Neuron (in vitro differentiated cells): ENCODE measurements around the gene SNTA1.
A peak's percentile ranks its signal among the peaks of the same experiment; 100 is the strongest.
"Not testable (repeated sequence)": the region's sequence is repeated elsewhere in the genome, so short reads cannot be mapped to it uniquely, and the experiment has no call there.

Experiments used
- H2AFZ ChIP-seq: one replicate; pipeline ENCODE4 v1.6.1; 2013; ENCODE audit warnings: low read depth, mild to moderate bottlenecking, inconsistent platforms, low read length, moderate library complexity
- H3K27me3 ChIP-seq: one replicate; pipeline ENCODE4 v1.6.1; 2013; ENCODE audit warnings: low read length; ENCODE audit not compliant: insufficient read depth
- H3K36me3 ChIP-seq: one replicate; pipeline ENCODE4 v1.6.1; 2013; ENCODE audit warnings: low read length; ENCODE audit not compliant: insufficient read depth
- H3K4me1 ChIP-seq: one replicate; pipeline ENCODE4 v1.6.1; 2013; ENCODE audit warnings: low read length; ENCODE audit not compliant: insufficient read depth
- H3K4me3 ChIP-seq: 2 replicates; pipeline ENCODE4 v1.5.1; 2013; ENCODE audit warnings: mild to moderate bottlenecking, low read length, moderate library complexity
- H3K9me3 ChIP-seq: one replicate; pipeline ENCODE4 v1.6.1; 2013; ENCODE audit warnings: low read length

SNTA1 gene

DNA sequence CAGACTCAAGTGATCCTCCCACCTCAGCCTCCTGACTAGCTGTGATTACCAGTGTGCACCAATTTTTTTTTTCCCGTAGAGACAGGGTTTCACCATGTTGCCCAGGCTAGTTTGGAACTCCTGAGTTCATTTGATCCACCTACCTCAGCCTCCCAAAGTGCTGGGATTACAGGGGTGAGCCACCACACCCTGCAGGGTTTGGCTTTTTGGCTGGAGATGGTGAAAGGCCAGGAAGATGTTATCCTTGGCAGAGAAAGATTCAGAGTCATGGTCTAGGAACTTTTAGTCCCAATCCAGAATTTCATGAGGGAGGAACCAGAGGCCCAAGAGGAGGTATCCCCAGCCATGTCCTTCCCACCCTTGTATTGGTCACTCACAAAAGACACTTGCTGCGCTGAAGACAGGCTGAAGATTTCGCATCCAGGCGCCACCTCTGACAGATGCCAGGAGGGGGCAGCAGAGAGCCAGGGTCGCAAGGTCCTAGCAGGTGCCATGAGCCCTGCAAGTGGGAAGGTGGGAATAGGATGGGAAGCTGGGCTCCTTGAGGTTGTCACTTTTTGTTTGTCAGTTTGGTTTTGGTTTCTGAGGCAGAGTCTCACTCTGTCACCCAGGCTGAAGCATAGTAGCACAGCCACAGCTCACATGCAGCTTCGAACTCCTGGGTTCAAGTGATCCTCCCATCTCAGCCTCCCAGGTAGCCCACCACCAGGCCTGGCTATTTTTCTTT lies 13.5 kb upstream of the SNTA1 start:
- not testable (repeated sequence) for H3K9me3 ChIP-seq, H3K36me3 ChIP-seq, H3K4me3 ChIP-seq, H3K4me1 ChIP-seq, H3K27me3 ChIP-seq, H2AFZ ChIP-seq

DNA sequence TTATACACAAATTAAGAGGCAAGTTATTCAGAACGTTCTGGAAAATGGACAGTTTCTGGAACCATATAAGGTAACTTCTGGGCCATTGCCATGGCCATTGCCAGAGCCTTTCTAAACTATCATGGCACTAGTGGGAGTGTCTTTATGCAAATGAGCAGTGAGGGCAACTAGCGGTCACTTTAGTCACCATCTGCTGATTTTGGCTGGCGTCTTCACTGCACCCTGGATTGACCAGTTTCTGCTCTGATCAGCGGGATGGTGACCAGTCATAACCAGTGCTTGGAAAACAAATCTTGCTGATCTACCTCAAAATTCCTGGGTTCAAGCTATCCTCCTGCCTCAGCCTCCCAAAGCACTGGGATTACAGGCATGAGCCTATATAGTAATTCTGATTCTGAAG lies 7.3 kb upstream of the SNTA1 start:
- Histone ChIP-seq H3K36me3 (no peaks in the 10 kb centered on the region), H3K4me3 (no peak overlapping the region), H3K4me1 (peaks cover 3% of the 10 kb centered on the region), H3K9me3 (no peaks in the 10 kb centered on the region), H2AFZ (no peak overlapping the region), H3K27me3 (no peaks in the 10 kb centered on the region)

DNA sequence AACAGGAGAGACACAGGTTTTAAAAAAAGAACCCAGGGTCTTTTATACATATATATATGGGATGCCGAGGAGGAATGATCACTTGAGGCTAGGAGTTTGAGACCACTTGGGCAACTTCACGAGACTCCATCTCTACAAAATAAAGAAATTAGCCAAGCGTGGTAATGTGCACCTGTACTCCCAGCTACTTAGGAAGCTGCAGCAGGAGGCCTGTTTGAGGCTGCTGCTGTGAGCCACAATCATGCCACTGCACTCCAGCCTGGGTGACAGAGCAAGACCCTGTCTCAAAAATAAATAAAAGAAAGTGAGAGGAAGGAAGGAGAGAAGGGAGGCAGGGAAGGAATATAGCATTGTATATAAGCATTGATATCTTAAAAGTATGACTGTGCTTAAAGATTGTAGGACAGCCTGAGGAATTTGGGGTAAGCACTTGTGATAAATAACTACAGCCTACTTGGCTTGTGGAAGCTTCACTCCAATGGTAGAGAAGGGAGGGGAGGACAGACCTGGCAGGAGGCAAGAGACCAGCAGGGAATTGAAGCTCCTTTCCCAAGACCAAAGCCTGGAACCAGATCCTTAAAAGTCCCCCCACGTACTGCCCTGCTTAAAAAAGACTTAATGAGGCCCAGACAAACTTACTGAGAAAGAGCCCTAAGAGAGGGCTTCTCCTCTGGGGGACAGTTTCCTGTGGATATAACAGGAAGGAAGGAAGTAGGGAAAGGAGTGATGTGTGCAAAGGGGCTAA lies 2.5 kb upstream of the SNTA1 start:
- H2AFZ ChIP-seq: no peak overlapping the region
- H3K4me1 ChIP-seq: peaks cover 12% of the 10 kb centered on the region
- no peaks in the 10 kb centered on the region for H3K27me3 ChIP-seq
- no peaks in the 10 kb centered on the region for H3K9me3 ChIP-seq
- no peaks in the 10 kb centered on the region for H3K36me3 ChIP-seq
- H3K4me3 ChIP-seq: no peak overlapping the region

DNA sequence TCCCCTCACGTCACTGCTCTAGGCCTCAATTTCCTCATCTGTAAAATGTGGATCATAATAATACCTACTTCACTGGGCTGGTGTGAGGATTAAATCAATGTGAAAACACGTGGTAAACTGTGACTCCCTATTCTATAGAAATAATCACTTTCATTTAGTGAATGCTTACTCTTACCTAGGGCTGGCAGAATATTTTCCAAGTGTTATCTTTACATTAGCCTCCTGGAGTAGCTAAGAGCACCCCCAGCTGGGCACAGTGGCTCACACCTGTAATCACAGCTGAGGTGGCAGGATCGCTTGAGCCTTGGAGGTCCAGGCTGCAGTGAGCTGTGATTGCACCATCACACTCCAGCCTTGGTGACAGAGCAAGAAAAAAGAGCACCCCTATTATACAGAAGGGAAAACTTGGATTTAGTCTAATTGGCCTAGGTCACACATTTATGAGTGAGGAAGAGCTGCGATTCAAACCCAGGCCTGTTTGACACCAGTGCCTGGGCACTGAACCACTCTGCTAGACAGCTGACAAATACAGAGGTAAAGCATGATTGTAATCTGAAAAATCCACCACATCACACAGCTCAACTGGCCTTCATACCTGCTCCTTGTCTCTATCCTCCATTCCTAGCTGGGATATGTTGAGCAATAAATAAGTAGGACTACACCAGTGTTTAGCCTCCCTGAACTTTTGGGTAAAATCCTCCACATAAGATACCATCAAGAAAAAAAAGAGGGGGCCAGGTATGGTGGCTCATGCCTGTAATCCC lies 1.4 kb upstream of the SNTA1 start:
- peaks cover 12% of the 10 kb centered on the region for H3K4me1 ChIP-seq
- no peak overlapping the region for H2AFZ ChIP-seq
- H3K36me3 ChIP-seq: no peaks in the 10 kb centered on the region
- H3K27me3 ChIP-seq: no peaks in the 10 kb centered on the region
- H3K4me3 ChIP-seq: peak overlapping the region; percentile 56
- no peaks in the 10 kb centered on the region for H3K9me3 ChIP-seq

DNA sequence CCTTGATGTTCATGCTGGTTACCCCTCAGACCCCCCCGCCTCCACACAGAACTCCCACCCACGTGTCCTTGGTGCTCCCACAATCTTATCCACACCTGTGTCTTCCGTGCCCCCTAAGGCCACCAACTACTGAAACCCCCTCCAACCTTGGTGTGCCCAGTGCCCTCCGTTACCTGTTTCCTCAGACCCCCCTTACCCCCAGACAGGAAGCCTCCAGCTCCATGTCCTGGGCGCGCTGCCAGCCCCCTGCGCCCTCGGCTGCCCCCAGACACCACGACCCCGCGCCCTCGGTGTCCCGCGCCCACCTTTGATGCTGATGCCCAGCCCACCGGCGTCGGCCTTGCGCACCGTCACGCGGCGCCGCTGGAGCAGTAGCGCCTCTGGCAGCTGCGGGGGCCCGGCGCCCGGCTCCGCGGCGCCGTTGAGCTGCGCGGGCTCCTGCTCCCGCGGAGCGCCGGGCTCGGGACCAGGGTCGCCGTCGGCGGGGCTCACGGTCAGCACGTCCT lies 504 bp downstream of the SNTA1 start:
- peaks cover 12% of the 10 kb centered on the region for H3K4me1 ChIP-seq
- peak overlapping the region; percentile 56 for H3K4me3 ChIP-seq
- H3K9me3 ChIP-seq: no peaks in the 10 kb centered on the region
- no peaks in the 10 kb centered on the region for H3K36me3 ChIP-seq
- H2AFZ ChIP-seq: peak overlapping the region; percentile 92
- no peaks in the 10 kb centered on the region for H3K27me3 ChIP-seq

DNA sequence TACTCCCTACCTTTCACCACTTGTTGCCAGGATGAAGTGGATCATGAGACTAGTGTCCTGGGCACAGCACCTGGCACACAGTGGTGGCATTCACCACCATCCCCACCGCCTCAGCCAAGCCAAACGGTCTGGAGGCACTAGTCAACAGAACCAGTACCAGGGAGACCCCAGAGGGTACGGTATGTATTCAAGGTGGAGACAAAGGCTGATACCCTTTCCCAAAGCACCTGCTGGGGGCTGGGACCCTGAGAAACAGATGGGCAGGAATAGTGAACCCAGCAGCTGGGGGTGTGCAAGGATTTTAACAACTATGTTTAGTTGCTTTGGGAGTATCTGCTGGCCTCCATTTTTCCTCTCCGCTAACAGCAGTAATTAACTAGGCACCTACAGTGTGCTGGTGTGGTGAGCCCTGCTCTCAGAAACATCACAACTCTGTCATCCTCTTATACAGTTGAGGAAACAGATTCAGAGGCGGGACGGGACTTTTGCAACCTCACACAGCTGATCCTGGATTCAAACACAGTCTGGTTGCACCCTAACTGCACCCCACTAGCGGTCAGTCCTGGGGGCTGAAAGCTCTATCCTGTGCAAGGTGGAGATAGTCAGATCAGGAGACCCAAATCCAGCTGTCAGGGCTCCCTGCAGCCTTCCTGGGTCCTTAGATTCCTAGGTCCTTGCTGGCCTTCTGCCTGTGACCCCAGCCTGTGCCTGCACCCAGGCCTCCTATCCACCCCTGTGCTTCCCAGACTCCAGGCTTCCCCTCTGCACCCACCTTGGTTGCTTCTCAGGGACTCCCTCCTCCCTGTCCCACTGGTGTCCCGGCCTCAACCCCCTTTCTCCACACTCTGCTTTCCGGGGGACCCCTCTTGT lies 1.2 kb downstream of the SNTA1 start:
- Histone ChIP-seq H2AFZ (peak overlapping the region; percentile 92), H3K27me3 (no peaks in the 10 kb centered on the region), H3K9me3 (no peaks in the 10 kb centered on the region), H3K4me3 (peak overlapping the region; percentile 56), H3K36me3 (no peaks in the 10 kb centered on the region), H3K4me1 (peaks cover 12% of the 10 kb centered on the region)

DNA sequence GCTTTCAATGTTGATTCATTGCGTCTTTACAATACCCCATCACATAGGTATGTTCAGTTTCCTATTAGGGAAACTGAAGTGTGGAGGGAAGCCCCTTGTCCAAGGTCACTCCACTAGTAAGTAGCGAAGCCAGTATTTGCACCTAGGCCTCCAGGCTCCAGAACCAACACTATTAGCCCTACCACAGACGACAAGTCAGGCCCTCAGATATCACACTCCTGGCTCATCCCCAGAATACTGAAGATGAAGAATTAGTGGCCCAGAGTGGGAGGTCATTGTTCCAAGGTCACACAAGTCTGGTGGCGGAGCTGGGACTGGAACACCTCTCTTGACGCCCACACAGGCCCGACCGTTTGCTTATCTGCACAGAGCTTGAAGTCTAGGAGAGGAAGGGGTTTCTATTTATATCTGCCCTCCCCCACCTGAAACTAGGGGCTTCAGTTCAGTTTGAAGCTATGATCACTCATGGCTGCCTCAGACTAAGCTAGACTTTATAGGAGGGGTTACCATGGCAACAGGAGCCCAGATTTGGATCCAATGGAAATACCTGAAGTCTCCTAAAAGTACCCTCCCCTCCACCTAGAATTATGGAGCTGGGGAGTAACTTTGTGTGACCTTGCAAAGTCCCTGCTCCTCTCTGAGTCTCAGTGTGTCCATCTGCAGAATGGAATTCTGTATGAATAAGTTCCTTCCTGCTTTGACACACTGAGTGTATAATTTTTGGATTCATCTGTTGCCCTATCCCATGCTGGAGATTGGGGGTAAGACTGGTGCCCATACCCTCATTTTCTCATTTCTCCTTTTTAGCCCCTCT lies 2.2 kb downstream of the SNTA1 start:
- Histone ChIP-seq H3K27me3 (no peaks in the 10 kb centered on the region), H3K9me3 (no peaks in the 10 kb centered on the region), H2AFZ (no peak overlapping the region), H3K4me1 (peaks cover 10% of the 10 kb centered on the region), H3K4me3 (no peak overlapping the region), H3K36me3 (no peaks in the 10 kb centered on the region)

DNA sequence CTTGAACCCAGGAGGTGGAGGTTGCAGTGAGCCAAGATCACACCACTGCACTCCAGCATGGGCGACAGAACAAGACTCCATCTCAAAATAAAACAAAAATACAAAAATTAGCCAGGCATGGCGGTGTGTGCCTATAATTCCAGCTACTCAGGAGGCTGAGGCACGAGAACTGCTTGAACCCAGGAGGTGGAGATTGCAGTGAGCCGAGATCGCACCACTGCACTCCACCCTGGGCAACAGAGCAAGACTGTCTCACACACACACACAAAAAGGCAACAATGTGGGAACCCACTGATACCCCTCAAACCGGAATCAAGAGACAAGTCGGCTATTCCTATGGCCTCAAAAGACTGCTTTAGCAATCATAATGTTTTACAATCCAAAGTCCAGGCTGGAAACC lies 3.0 kb downstream of the SNTA1 start:
- not testable (repeated sequence) for H3K4me3 ChIP-seq, H3K9me3 ChIP-seq, H2AFZ ChIP-seq, H3K27me3 ChIP-seq, H3K4me1 ChIP-seq, H3K36me3 ChIP-seq

DNA sequence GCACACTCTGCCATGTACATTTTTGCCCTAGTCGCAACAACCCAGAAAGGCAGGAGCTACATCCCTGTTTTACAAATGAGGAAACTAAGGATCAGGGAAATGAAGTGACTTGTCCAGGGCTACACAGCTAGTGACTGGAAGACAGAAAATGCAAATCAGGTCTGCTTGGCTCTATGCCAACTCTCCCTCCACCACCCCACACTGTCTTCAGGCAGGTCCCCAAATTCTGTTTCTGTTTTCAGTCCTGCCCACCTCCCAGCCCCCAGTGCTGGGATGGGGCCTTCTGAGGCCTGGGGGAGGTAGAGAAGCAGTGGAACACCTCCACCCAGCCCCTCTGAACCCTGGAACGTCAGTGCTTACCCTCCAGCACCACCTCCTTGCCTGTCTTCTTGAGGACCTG lies 5.1 kb downstream of the SNTA1 start:
- Histone ChIP-seq H2AFZ (no peak overlapping the region), H3K4me3 (no peak overlapping the region), H3K4me1 (peaks cover 3% of the 10 kb centered on the region), H3K9me3 (no peaks in the 10 kb centered on the region), H3K36me3 (no peaks in the 10 kb centered on the region), H3K27me3 (no peaks in the 10 kb centered on the region)

DNA sequence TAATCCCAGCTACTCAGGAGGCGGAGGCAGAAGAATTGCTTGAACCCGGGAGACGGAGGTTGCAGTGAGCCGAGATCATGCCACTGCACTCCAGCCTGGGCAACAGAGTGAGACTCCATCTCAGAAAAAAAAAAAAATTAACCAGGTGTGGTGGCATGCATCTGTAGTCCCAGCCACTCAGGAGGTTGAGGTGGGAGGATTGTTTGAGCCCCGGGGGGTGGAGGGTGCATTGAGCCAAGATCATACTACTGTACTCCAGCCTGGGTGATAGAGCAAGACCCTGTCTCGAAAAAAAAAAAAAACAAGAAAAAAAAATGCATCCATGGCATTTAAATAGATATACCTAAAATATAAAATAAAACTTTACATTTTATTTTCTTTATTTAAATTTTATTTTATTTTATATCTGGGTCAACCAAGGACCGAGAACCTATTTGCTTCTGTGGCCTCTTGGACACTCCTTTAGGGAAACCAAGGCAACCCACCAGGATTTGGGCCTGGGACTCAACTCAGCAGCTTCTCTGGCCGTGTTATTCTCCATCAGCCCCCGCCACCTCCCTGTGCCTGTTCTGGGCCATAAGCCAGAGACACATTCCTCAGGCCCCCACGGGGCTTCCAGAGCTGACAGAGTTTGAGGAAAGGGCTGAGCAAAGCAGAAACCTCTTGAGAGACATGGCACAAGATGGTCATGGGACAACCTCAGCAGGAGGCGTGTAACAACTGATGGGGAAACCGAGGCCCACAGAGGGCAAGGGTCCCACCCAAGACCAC lies 6.2 kb downstream of the SNTA1 start:
- Histone ChIP-seq H2AFZ (no peak overlapping the region), H3K27me3 (no peaks in the 10 kb centered on the region), H3K9me3 (no peaks in the 10 kb centered on the region), H3K4me1 (no peaks in the 10 kb centered on the region), H3K4me3 (no peak overlapping the region), H3K36me3 (no peaks in the 10 kb centered on the region)

DNA sequence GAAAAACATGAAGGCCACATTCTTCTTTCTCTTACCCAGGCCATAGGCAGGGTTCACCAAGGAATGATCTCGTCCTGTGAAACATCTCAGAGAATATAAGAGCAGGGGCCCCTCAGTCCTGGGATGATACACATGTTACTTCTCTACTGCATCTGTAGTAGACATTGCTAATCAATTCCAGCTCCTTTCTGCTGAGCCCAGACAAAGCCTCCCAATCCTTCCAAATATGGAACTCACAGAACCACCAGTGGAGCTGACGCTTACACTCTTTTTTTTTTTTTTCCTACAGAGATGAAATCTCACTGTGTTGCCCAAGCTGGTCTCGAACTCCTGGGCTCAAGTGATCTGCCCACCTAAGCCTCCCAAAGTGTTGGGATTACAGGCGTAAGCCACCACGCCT lies 9.1 kb downstream of the SNTA1 start:
- H2AFZ ChIP-seq: no peak overlapping the region
- no peak overlapping the region for H3K4me3 ChIP-seq
- no peaks in the 10 kb centered on the region for H3K27me3 ChIP-seq
- H3K36me3 ChIP-seq: no peaks in the 10 kb centered on the region
- no peaks in the 10 kb centered on the region for H3K4me1 ChIP-seq
- H3K9me3 ChIP-seq: no peaks in the 10 kb centered on the region
